Activated naive CD4-positive, alpha-beta T cell treated with anti-CD3 and anti-CD28 coated beads for 36 hours (primary cell): Measurements from ENCODE around the gene CUBN. TPM values are rescaled to one million over a fixed set of nuclear protein-coding genes. Genes with fewer than 3 reads are reported as not detected.
"Not testable (repeated sequence)": the region's sequence is repeated elsewhere in the genome, so short reads cannot be mapped to it uniquely, and the experiment has no call there.

Experiments used
- CTCF ChIA-PET: fragments of 350-600 bp; sonication (Branson Sonifier 250); formaldehyde crosslinking; loops from one replicate; lab custom pipeline; 2021; ENCODE audit warnings: antibody characterized with exemption; lab: Charles Lee
- DNase-seq: peaks from one replicate; pipeline ENCODE4 v3.0.0-alpha.2; 2020
- H3K27ac Mint-ChIP-seq: one replicate; pipeline ENCODE4 v1.8.0; 2021; ENCODE audit warnings: mild to moderate bottlenecking, mixed read lengths
- H3K27me3 Mint-ChIP-seq: one replicate; pipeline ENCODE4 v1.8.0; 2021; ENCODE audit warnings: low read depth, mixed read lengths
- H3K36me3 Mint-ChIP-seq: one replicate; pipeline ENCODE4 v1.8.0; 2021; ENCODE audit warnings: low read depth, mixed read lengths
- H3K4me1 Mint-ChIP-seq: one replicate; pipeline ENCODE4 v1.8.0; 2021; ENCODE audit warnings: low read depth, mixed read lengths
- H3K4me3 Mint-ChIP-seq: one replicate; pipeline ENCODE4 v1.8.0; 2021; ENCODE audit warnings: mild to moderate bottlenecking, moderate library complexity, mixed read lengths
- H3K9me3 Mint-ChIP-seq: one replicate; pipeline ENCODE4 v1.8.0; 2021; ENCODE audit warnings: mixed read lengths
- intact Hi-C: fragments of 100-400 bp; cut with micrococcal nuclease; formaldehyde crosslinking; loops from one replicate; pipeline ENCODE4 v1.15.1; 2023
- total RNA-seq, 2 experiments: library from RNA; stranded (reverse); gene quantifications; one replicate each; pipeline ENCODE4 v1.2.3, GENCODE V29; 2021

CUBN gene
- total RNA-seq, 2 experiments from 2014 or later, result 0.37 to 0.41 TPM

- no peaks in the 10 kb centered on the region for H3K9me3 Mint-ChIP-seq
- DNase-seq, result peak; percentile 86
- H3K27me3 Mint-ChIP-seq, result peaks cover 2% of the 10 kb centered on the region
- CTCF ChIA-PET, result interaction anchor here (0.6 to 1.3 kb wide), 3 partner anchors 26 to 204 kb away, joined by 3 read pairs; no protein-coding TSS in a partner anchor
- peak overlapping the region; percentile 86 for H3K27ac Mint-ChIP-seq
- H3K4me1 Mint-ChIP-seq, result peaks cover 70% of the 10 kb centered on the region
- no peaks in the 10 kb centered on the region for H3K36me3 Mint-ChIP-seq
- intact Hi-C loops, result loop anchor here (1.0 to 5.0 kb wide), 9 partner anchors 49 to 1903 kb away; partner anchors contain the start of gene RSU1
- H3K4me3 Mint-ChIP-seq, result no peak overlapping the region
Observed at GRCh38 chr10:17025444-17026295, 103.9 kb downstream of the CUBN start.

- intact Hi-C loops, result no loop called here
- CTCF ChIA-PET, result interaction anchor here (0.7 to 1.3 kb wide), 3 partner anchors 18 to 206 kb away, joined by 3 to 4 read pairs (median 3); no protein-coding TSS in a partner anchor
- DNase-seq, result no peak
- H3K9me3 Mint-ChIP-seq, result no peaks in the 10 kb centered on the region
- H3K4me3 Mint-ChIP-seq, result no peak overlapping the region
- peaks cover 2% of the 10 kb centered on the region for H3K27me3 Mint-ChIP-seq
- H3K27ac Mint-ChIP-seq, result peak overlapping the region; percentile 5
- H3K36me3 Mint-ChIP-seq, result no peaks in the 10 kb centered on the region
- peaks cover 62% of the 10 kb centered on the region for H3K4me1 Mint-ChIP-seq
Observed at GRCh38 chr10:17024461-17024860, 105.2 kb downstream of the CUBN start.

GRCh38 chr10:17023386-17024298 lies 106.0 kb downstream of the CUBN start:
- Mint-ChIP-seq H3K36me3 (peaks cover 4% of the 10 kb centered on the region), H3K9me3 (peaks cover 4% of the 10 kb centered on the region), H3K27ac (peak overlapping the region; percentile 78), H3K4me3 (peak overlapping the region; percentile 7), H3K27me3 (peaks cover 2% of the 10 kb centered on the region), H3K4me1 (peaks cover 59% of the 10 kb centered on the region)
- intact Hi-C loops, result loop anchor here (1.0 to 2.0 kb wide), 10 partner anchors 21 to 488 kb away; partner anchors contain the start of gene VIM
- peak; percentile 93 for DNase-seq
- CTCF ChIA-PET, result interaction anchor here (0.6 to 1.3 kb wide), 4 partner anchors 17 to 406 kb away, joined by 3 to 4 read pairs (median 3); no protein-coding TSS in a partner anchor

GRCh38 chr10:17022896-17023295 lies 106.7 kb downstream of the CUBN start:
- no peak for DNase-seq
- H3K4me3 Mint-ChIP-seq, result no peak overlapping the region
- H3K27ac Mint-ChIP-seq, result peak overlapping the region; percentile 78
- peaks cover 4% of the 10 kb centered on the region for H3K9me3 Mint-ChIP-seq
- peaks cover 7% of the 10 kb centered on the region for H3K36me3 Mint-ChIP-seq
- intact Hi-C loops, result loop anchor here (1.0 to 2.0 kb wide), 10 partner anchors 21 to 488 kb away; partner anchors contain the start of gene VIM
- peaks cover 52% of the 10 kb centered on the region for H3K4me1 Mint-ChIP-seq
- peaks cover 2% of the 10 kb centered on the region for H3K27me3 Mint-ChIP-seq
- CTCF ChIA-PET, result interaction anchor here (0.9 kb wide), 1 partner anchor 208 kb away, joined by 3 read pairs; no protein-coding TSS in a partner anchor

GRCh38 chr10:17022466-17022825 lies 107.2 kb downstream of the CUBN start:
- H3K9me3 Mint-ChIP-seq, result peaks cover 4% of the 10 kb centered on the region
- H3K4me3 Mint-ChIP-seq, result no peak overlapping the region
- no peak for DNase-seq
- H3K36me3 Mint-ChIP-seq, result peaks cover 7% of the 10 kb centered on the region
- peaks cover 2% of the 10 kb centered on the region for H3K27me3 Mint-ChIP-seq
- H3K27ac Mint-ChIP-seq, result no peak overlapping the region
- CTCF ChIA-PET, result interaction anchor here (0.6 to 0.9 kb wide), 2 partner anchors 129 to 208 kb away, joined by 3 read pairs; no protein-coding TSS in a partner anchor
- intact Hi-C loops, result loop anchor here (2.0 kb wide), 2 partner anchors 234 to 484 kb away; no protein-coding TSS in a partner anchor
- peaks cover 50% of the 10 kb centered on the region for H3K4me1 Mint-ChIP-seq

- H3K36me3 Mint-ChIP-seq, result peaks cover 7% of the 10 kb centered on the region
- H3K4me1 Mint-ChIP-seq, result peaks cover 46% of the 10 kb centered on the region
- H3K9me3 Mint-ChIP-seq, result peaks cover 4% of the 10 kb centered on the region
- no peak overlapping the region for H3K4me3 Mint-ChIP-seq
- peaks cover 2% of the 10 kb centered on the region for H3K27me3 Mint-ChIP-seq
- CTCF ChIA-PET, result interaction anchor here (0.5 to 1.1 kb wide), 4 partner anchors 11 to 209 kb away, joined by 3 read pairs; no protein-coding TSS in a partner anchor
- no peak for DNase-seq
- H3K27ac Mint-ChIP-seq, result no peak overlapping the region
- intact Hi-C loops, result loop anchor here (2.0 kb wide), 2 partner anchors 233 to 485 kb away; no protein-coding TSS in a partner anchor
Observed at GRCh38 chr10:17021656-17022465, 107.8 kb downstream of the CUBN start.

- Mint-ChIP-seq H3K4me3 (no peak overlapping the region), H3K27me3 (peaks cover 2% of the 10 kb centered on the region), H3K4me1 (peaks cover 28% of the 10 kb centered on the region), H3K9me3 (peaks cover 4% of the 10 kb centered on the region), H3K27ac (no peak overlapping the region), H3K36me3 (peaks cover 7% of the 10 kb centered on the region)
- no peak for DNase-seq
- CTCF ChIA-PET, result no interaction called here
- intact Hi-C loops, result no loop called here
Observed at GRCh38 chr10:17019696-17020095, 109.9 kb downstream of the CUBN start.

GRCh38 chr10:17013131-17013983 lies 116.3 kb downstream of the CUBN start:
- peaks cover 11% of the 10 kb centered on the region for H3K4me1 Mint-ChIP-seq
- not testable (repeated sequence) for H3K27ac Mint-ChIP-seq

GRCh38 chr10:17012731-17013130 lies 116.9 kb downstream of the CUBN start:
- H3K27me3 Mint-ChIP-seq, H3K4me3 Mint-ChIP-seq, DNase-seq, intact Hi-C loops, H3K36me3 Mint-ChIP-seq, H3K27ac Mint-ChIP-seq, CTCF ChIA-PET, H3K9me3 Mint-ChIP-seq: not testable (repeated sequence)
- peaks cover 16% of the 10 kb centered on the region for H3K4me1 Mint-ChIP-seq

More at GRCh38 chr10:17013131-17013983, 116.3 kb downstream of the CUBN start:
- H3K9me3 Mint-ChIP-seq, intact Hi-C loops, H3K4me3 Mint-ChIP-seq, DNase-seq, CTCF ChIA-PET, H3K27me3 Mint-ChIP-seq: not testable (repeated sequence)
- H3K36me3 Mint-ChIP-seq, result peaks cover 11% of the 10 kb centered on the region

GRCh38 chr10:17010363-17011145 lies 119.1 kb downstream of the CUBN start:
- DNase-seq, result no peak
- Mint-ChIP-seq H3K36me3 (peaks cover 8% of the 10 kb centered on the region), H3K9me3 (peaks cover 5% of the 10 kb centered on the region), H3K4me3 (no peak overlapping the region), H3K27ac (no peak overlapping the region), H3K4me1 (peaks cover 37% of the 10 kb centered on the region), H3K27me3 (no peaks in the 10 kb centered on the region)
- CTCF ChIA-PET, result interaction anchor here (0.6 to 1.1 kb wide), 4 partner anchors 11 to 217 kb away, joined by 3 read pairs; no protein-coding TSS in a partner anchor
- intact Hi-C loops, result no loop called here
